IMR-90 (cell line): ENCODE data around the gene TMCO2. TPM values are rescaled to one million over a fixed set of nuclear protein-coding genes. Genes with fewer than 3 reads are reported as not detected.

ENCODE experiments used
- ATAC-seq: fragments of 200-7000 bp; cut with Tn5 transposase; 2 replicates; pipeline ENCODE4 v1.9.1; 2020; ENCODE audit warnings: low read depth, mild to moderate bottlenecking, moderate library complexity
- BruUV-seq: library from RNA; stranded (reverse); fragments of 400-500 nt; replicated peaks from 2 replicates; lab custom pipeline; 2021; lab: Mats Ljungman, UMichigan
- CTCF ChIA-PET: fragments of 300-600 bp; formaldehyde crosslinking; extraction: SDS; loops from one replicate; lab custom pipeline; 2021; ENCODE audit warnings: antibody characterized with exemption; lab: Yijun Ruan, JAX
- POLR2A ChIA-PET: fragments of 300-600 bp; sonication (Branson Sonifier 250); formaldehyde crosslinking; loops from one replicate; lab custom pipeline; 2022; ENCODE audit warnings: antibody characterized with exemption; ENCODE audit not compliant: unreplicated experiment; lab: Charles Lee
- DNase-seq: peaks from one replicate; pipeline ENCODE4 v3.0.0; 2013
- H2AFZ ChIP-seq: replicated peaks from 2 replicates; pipeline ENCODE3; 2013; ENCODE audit warnings: low read length, mild to moderate bottlenecking; ENCODE audit not compliant: poor library complexity
- H2AK5ac ChIP-seq: 2 replicates; pipeline ENCODE4 v1.6.1; 2013; ENCODE audit warnings: low read depth, low read length, inconsistent platforms
- H2AK9ac ChIP-seq: replicated peaks from 2 replicates; pipeline ENCODE3; 2013; ENCODE audit warnings: mild to moderate bottlenecking, low read depth, low read length, moderate library complexity; ENCODE audit not compliant: poor library complexity
- H2BK120ac ChIP-seq: 2 replicates; pipeline ENCODE4 v1.6.1; 2013; ENCODE audit warnings: low read depth, low read length, inconsistent platforms
- H2BK15ac ChIP-seq: 3 replicates; pipeline ENCODE4 v1.6.1; 2013; ENCODE audit warnings: low read depth, low read length, inconsistent platforms
- H2BK20ac ChIP-seq: 2 replicates; pipeline ENCODE4 v1.6.1; 2013; ENCODE audit warnings: low read depth, mild to moderate bottlenecking, inconsistent platforms, low read length, moderate library complexity
- H2BK5ac ChIP-seq: 2 replicates; pipeline ENCODE4 v1.6.1; 2013; ENCODE audit warnings: mild to moderate bottlenecking, low read depth, low read length, inconsistent platforms; ENCODE audit not compliant: poor library complexity, severe bottlenecking
- H3K14ac ChIP-seq: replicated peaks from 2 replicates; pipeline ENCODE4 v1.6.1; 2013; ENCODE audit warnings: low read depth, low read length, inconsistent platforms
- H3K18ac ChIP-seq: 2 replicates; pipeline ENCODE4 v1.6.1; 2013; ENCODE audit warnings: low read depth, low read length, control low read depth
- H3K23ac ChIP-seq: 2 replicates; pipeline ENCODE4 v1.6.1; 2013; ENCODE audit warnings: low read depth, low read length, inconsistent platforms
- H3K27ac ChIP-seq: 2 replicates; pipeline ENCODE4 v1.5.1; 2013; ENCODE audit warnings: mild to moderate bottlenecking, control low read depth, low read length; ENCODE audit not compliant: insufficient read depth
- H3K27me3 ChIP-seq: 2 replicates; pipeline ENCODE4 v1.6.1; 2013; ENCODE audit warnings: low read length; ENCODE audit not compliant: control insufficient read depth, insufficient read depth
- H3K36me3 ChIP-seq: 2 replicates; pipeline ENCODE4 v1.6.1; 2013; ENCODE audit warnings: low read length, mixed read lengths; ENCODE audit not compliant: control insufficient read depth, insufficient read depth
- H3K4ac ChIP-seq: 2 replicates; pipeline ENCODE4 v1.6.1; 2013; ENCODE audit warnings: low read depth, low read length, inconsistent platforms
- H3K4me1 ChIP-seq: 2 replicates; pipeline ENCODE4 v1.6.1; 2013; ENCODE audit warnings: low read length, mixed read lengths; ENCODE audit not compliant: control insufficient read depth, insufficient read depth
- H3K4me2 ChIP-seq: 2 replicates; pipeline ENCODE4 v1.6.1; 2013; ENCODE audit warnings: low read depth, mild to moderate bottlenecking, control low read depth, low read length, moderate library complexity
- H3K4me3 ChIP-seq: 2 replicates; pipeline ENCODE4 v1.5.1; 2013; ENCODE audit warnings: low read depth, mild to moderate bottlenecking, control low read depth, low read length, moderate library complexity; ENCODE audit not compliant: insufficient read depth
- H3K56ac ChIP-seq: 2 replicates; pipeline ENCODE4 v1.6.1; 2013; ENCODE audit warnings: low read length, inconsistent platforms; ENCODE audit not compliant: insufficient read depth; ENCODE audit errors: extremely low read depth
- H3K79me1 ChIP-seq, 2 experiments: 2 replicates each; pipeline ENCODE4 v1.6.1; 2013; ENCODE audit warnings: low read length in 2 of 2, inconsistent platforms in 1 of 2, low read depth in 1 of 2
- H3K9ac ChIP-seq: 2 replicates; pipeline ENCODE4 v1.6.1; 2013; ENCODE audit warnings: low read depth, low read length, control low read depth
- H3K9me1 ChIP-seq: 2 replicates; pipeline ENCODE4 v1.6.1; 2013; ENCODE audit warnings: low read length, inconsistent platforms; ENCODE audit not compliant: insufficient read depth
- H3K9me3 ChIP-seq: 2 replicates; pipeline ENCODE4 v1.6.1; 2013; ENCODE audit warnings: low read length; ENCODE audit not compliant: control insufficient read depth, insufficient read depth
- H4K20me1 ChIP-seq: 2 replicates; pipeline ENCODE4 v1.6.1; 2013; ENCODE audit warnings: low read length, inconsistent platforms; ENCODE audit not compliant: insufficient read depth
- H4K5ac ChIP-seq: 2 replicates; pipeline ENCODE4 v1.6.1; 2013; ENCODE audit warnings: mild to moderate bottlenecking, low read depth, low read length, control low read depth
- H4K8ac ChIP-seq, 2 experiments: 2 replicates each; pipeline ENCODE4 v1.6.1; 2013; ENCODE audit warnings: low read depth in 2 of 2, low read length in 2 of 2, control low read depth in 1 of 2, inconsistent platforms in 1 of 2
- H4K91ac ChIP-seq: 2 replicates; pipeline ENCODE4 v1.6.1; 2013; ENCODE audit warnings: low read depth, low read length, inconsistent platforms; ENCODE audit not compliant: insufficient read depth
- BHLHE40 ChIP-seq: fragments of 150-350 bp; IDR thresholded peaks from 2 replicates; pipeline ENCODE4 v1.6.1; 2016; ENCODE audit warnings: mild to moderate bottlenecking, low read depth, low read length
- CEBPB ChIP-seq: IDR thresholded peaks from 2 replicates; pipeline ENCODE4 v1.6.1; 2012; ENCODE audit warnings: low read depth, low read length, improper control_type of control experiment
- CHD1 ChIP-seq: IDR thresholded peaks from 2 replicates; pipeline ENCODE4 v1.6.1; 2012; ENCODE audit warnings: low read depth, low read length, improper control_type of control experiment
- FOS ChIP-seq: fragments of 150-350 bp; IDR thresholded peaks from 2 replicates; pipeline ENCODE4 v1.6.1; 2016; ENCODE audit warnings: low read depth, low read length
- MAFK ChIP-seq: IDR thresholded peaks from 2 replicates; pipeline ENCODE4 v1.6.1; 2012; ENCODE audit warnings: low read depth, low read length, improper control_type of control experiment
- MAZ ChIP-seq: IDR thresholded peaks from 2 replicates; pipeline ENCODE4 v1.6.1; 2012; ENCODE audit warnings: low read depth, mild to moderate bottlenecking, low read length, improper control_type of control experiment, moderate library complexity, borderline replicate concordance
- MXI1 ChIP-seq: IDR thresholded peaks from 2 replicates; pipeline ENCODE4 v1.6.1; 2012; ENCODE audit warnings: low read depth, mild to moderate bottlenecking, low read length, moderate library complexity, borderline replicate concordance
- NFE2L2 ChIP-seq: fragments of 150-350 bp; IDR thresholded peaks from 2 replicates; pipeline ENCODE4 v1.6.1; 2016; ENCODE audit warnings: low read depth, mild to moderate bottlenecking, low read length
- POLR2A ChIP-seq: IDR thresholded peaks from 2 replicates; pipeline ENCODE4 v1.6.1; 2012; ENCODE audit warnings: mild to moderate bottlenecking, low read depth, low read length
- RAD21 ChIP-seq: IDR thresholded peaks from 2 replicates; pipeline ENCODE4 v1.6.1; 2012; ENCODE audit warnings: low read length, improper control_type of control experiment
- RCOR1 ChIP-seq: IDR thresholded peaks from 2 replicates; pipeline ENCODE4 v1.6.1; 2012; ENCODE audit warnings: mild to moderate bottlenecking, low read length, improper control_type of control experiment; ENCODE audit not compliant: insufficient replicate concordance
- RFX5 ChIP-seq: IDR thresholded peaks from 2 replicates; pipeline ENCODE4 v1.8.0; 2012; ENCODE audit warnings: low read depth, mild to moderate bottlenecking, low read length, moderate library complexity
- SMC3 ChIP-seq: fragments of 150-350 bp; IDR thresholded peaks from 2 replicates; pipeline ENCODE4 v1.6.1; 2016; ENCODE audit warnings: low read depth, mild to moderate bottlenecking, antibody characterized with exemption, low read length, moderate library complexity
- dilution Hi-C: fragments of 300-500 bp; cut with HindIII; formaldehyde crosslinking; loops from one replicate; pipeline ENCODE4 v1.14.3; 2018; ENCODE audit warnings: low sequenced_read_pairs; ENCODE audit not compliant: unreplicated experiment
- in situ Hi-C: fragments of 300-500 bp; cut with MboI; formaldehyde crosslinking; loops from 3 replicates; pipeline ENCODE4 v1.14.3; 2019; ENCODE audit warnings: low sequenced_read_pairs, inconsistent platforms, mixed read lengths
- intact Hi-C: fragments of 100-400 bp; cut with micrococcal nuclease; formaldehyde crosslinking; loops from 2 replicates; pipeline ENCODE4 v1.10.0; 2022
- polyA plus RNA-seq, 3 experiments: library from polyadenylated mRNA; depleted of rRNA; stranded (reverse); fragments of >200 nt; gene quantifications; 2 replicates each; pipeline ENCODE4 v1.2.3, GENCODE V29; 2012; ENCODE audit warnings: low replicate concordance in 1 of 3
- total RNA-seq: library from RNA; depleted of rRNA; stranded (reverse); fragments of >200 nt; gene quantifications from 2 replicates; pipeline ENCODE4 v1.2.3, GENCODE V29; 2012
- TF ChIP-seq, protein P1 (sequence below): fragments of 150-350 bp; IDR thresholded peaks from 2 replicates; pipeline ENCODE4 v1.6.1; 2017; ENCODE audit warnings: mild to moderate bottlenecking, antibody characterized with exemption, low read length, low read depth
- TF ChIP-seq, protein P2 (sequence below): conservative IDR thresholded peaks from 2 replicates; pipeline ENCODE4 v1.5.1; 2012; ENCODE audit warnings: mild to moderate bottlenecking, low read depth, low read length, improper control_type of control experiment
- TF ChIP-seq, protein P3 (sequence below): fragments of 150-350 bp; IDR thresholded peaks from 2 replicates; pipeline ENCODE4 v1.6.1; 2016; ENCODE audit warnings: low read depth, mild to moderate bottlenecking, low read length, moderate library complexity, borderline replicate concordance

TMCO2 gene
- total and polyA plus RNA-seq, 2 of the 4 experiments (the other 2 are of a cell fraction) = not detected

DNA sequence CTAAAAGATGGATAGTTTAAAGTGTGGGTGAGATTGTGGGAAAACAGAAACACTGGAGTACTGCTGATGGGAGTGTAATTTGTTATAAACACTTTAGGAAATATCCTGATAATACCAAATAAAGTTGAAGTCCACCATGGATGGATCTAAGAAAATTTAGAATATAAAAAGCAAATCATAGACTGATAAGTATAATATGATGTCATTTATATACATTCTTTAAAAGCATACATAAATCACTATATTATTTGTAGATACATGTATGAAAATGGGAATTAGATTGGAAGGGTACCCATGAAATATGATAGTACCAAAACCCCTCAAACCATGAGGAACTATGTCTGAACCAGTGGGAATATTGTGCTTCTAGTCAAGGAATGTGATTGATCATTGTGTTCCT lies 18.2 kb downstream of the TMCO2 start:
- peaks cover 24% of the 10 kb centered on the region for H3K36me3 ChIP-seq

More for the DNA sequence above, 18.2 kb downstream of the TMCO2 start:
- Histone ChIP-seq H4K5ac (no peak overlapping the region; the same call in 1 of the 2 replicates), H3K56ac (no peak overlapping the region), H2BK20ac (no peak overlapping the region), H3K4me2 (no peak overlapping the region), H3K4me3 (no peak overlapping the region), H2AK5ac (no peak overlapping the region), H3K9ac (no peak overlapping the region), H4K8ac (no peak overlapping the region), H3K23ac (peak overlapping the region; percentile 51; the same call in 1 of the 2 replicates), H4K91ac (no peak overlapping the region), H2BK15ac (no peak overlapping the region), H3K27ac (no peak overlapping the region), H3K14ac (no peak overlapping the region), H3K18ac (no peak overlapping the region), H2AFZ (no peak overlapping the region), H4K20me1 (peaks cover 9% of the 10 kb centered on the region), H2AK9ac (no peak overlapping the region), H3K9me3 (no peaks in the 10 kb centered on the region), H3K79me1 (peaks cover 28 to 63% of the 10 kb centered on the region in 2 experiments), H2BK120ac (no peak overlapping the region), H3K9me1 (peaks cover 14% of the 10 kb centered on the region), H2BK5ac (no peak overlapping the region), H3K4me1 (peaks cover 7% of the 10 kb centered on the region), H3K4ac (no peak overlapping the region), H3K27me3 (no peaks in the 10 kb centered on the region)
- POLR2A ChIA-PET = no interaction called here
- intact Hi-C loops = no loop called here
- CTCF ChIA-PET = interaction anchor here (0.6 kb wide), 2 partner anchors 28 to 174 kb away, joined by 3 to 6 read pairs; no protein-coding TSS in a partner anchor
- DNase-seq (no peak), ATAC-seq (no peak)
- TF ChIP-seq POLR2A (no peak), MXI1 (no peak), MAZ (no peak), RAD21 (no peak), RFX5 (no peak), FOS (no peak), NFE2L2 (no peak), CEBPB (no peak), SMC3 (no peak), BHLHE40 (no peak), RCOR1 (no peak), CHD1 (no peak), MAFK (no peak)
- TF ChIP-seq, protein P1, sequence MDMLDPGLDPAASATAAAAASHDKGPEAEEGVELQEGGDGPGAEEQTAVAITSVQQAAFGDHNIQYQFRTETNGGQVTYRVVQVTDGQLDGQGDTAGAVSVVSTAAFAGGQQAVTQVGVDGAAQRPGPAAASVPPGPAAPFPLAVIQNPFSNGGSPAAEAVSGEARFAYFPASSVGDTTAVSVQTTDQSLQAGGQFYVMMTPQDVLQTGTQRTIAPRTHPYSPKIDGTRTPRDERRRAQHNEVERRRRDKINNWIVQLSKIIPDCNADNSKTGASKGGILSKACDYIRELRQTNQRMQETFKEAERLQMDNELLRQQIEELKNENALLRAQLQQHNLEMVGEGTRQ = no peak
- TF ChIP-seq, protein P2, sequence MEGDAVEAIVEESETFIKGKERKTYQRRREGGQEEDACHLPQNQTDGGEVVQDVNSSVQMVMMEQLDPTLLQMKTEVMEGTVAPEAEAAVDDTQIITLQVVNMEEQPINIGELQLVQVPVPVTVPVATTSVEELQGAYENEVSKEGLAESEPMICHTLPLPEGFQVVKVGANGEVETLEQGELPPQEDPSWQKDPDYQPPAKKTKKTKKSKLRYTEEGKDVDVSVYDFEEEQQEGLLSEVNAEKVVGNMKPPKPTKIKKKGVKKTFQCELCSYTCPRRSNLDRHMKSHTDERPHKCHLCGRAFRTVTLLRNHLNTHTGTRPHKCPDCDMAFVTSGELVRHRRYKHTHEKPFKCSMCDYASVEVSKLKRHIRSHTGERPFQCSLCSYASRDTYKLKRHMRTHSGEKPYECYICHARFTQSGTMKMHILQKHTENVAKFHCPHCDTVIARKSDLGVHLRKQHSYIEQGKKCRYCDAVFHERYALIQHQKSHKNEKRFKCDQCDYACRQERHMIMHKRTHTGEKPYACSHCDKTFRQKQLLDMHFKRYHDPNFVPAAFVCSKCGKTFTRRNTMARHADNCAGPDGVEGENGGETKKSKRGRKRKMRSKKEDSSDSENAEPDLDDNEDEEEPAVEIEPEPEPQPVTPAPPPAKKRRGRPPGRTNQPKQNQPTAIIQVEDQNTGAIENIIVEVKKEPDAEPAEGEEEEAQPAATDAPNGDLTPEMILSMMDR = no peak
- TF ChIP-seq, protein P3, sequence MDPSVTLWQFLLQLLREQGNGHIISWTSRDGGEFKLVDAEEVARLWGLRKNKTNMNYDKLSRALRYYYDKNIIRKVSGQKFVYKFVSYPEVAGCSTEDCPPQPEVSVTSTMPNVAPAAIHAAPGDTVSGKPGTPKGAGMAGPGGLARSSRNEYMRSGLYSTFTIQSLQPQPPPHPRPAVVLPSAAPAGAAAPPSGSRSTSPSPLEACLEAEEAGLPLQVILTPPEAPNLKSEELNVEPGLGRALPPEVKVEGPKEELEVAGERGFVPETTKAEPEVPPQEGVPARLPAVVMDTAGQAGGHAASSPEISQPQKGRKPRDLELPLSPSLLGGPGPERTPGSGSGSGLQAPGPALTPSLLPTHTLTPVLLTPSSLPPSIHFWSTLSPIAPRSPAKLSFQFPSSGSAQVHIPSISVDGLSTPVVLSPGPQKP = no peak
- in situ Hi-C loops = no loop called here
- no TSS peak for BruUV-seq
- dilution Hi-C loops = no loop called here
